HG02870 (cell line): Measurements from ENCODE around the gene NUP210.
"Not testable (repeated sequence)": the region's sequence is repeated elsewhere in the genome, so short reads cannot be mapped to it uniquely, and the experiment has no call there.

Source experiments
- ATAC-seq: cut with Tn5 transposase; IDR thresholded peaks from one replicate; pipeline ENCODE4 v1.9.1; 2021; ENCODE audit warnings: mild to moderate bottlenecking, moderate library complexity; ENCODE audit not compliant: unreplicated experiment

Gene NUP210

GRCh38 chr3:13420045-13420830 is at the start of gene NUP210:
TSS of gene NUP210 (minus strand) at chr3:13420322. CDS start at chr3:13420226, 96 bp downstream.
- ATAC-seq, result peak; percentile 41

GRCh38 chr3:13466781-13467180 is 46.7 kb upstream of the NUP210 start:
- no peak for ATAC-seq

GRCh38 chr3:13465236-13465873 is 45.2 kb upstream of the NUP210 start:
- ATAC-seq, result no peak

- ATAC-seq, result no peak
These were observed 43.7 kb upstream of the NUP210 start for GRCh38 chr3:13463618-13464400.

GRCh38 chr3:13462822-13463221 is 42.7 kb upstream of the NUP210 start:
- ATAC-seq, result no peak

GRCh38 chr3:13462125-13462629 is 42.1 kb upstream of the NUP210 start:
- no peak for ATAC-seq

GRCh38 chr3:13461169-13462124 is 41.3 kb upstream of the NUP210 start:
- no peak for ATAC-seq

GRCh38 chr3:13460341-13460736 is 40.2 kb upstream of the NUP210 start:
- no peak for ATAC-seq

- ATAC-seq, result no peak
These were observed 39.7 kb upstream of the NUP210 start for GRCh38 chr3:13459605-13460340.

GRCh38 chr3:13457593-13457992 is 37.5 kb upstream of the NUP210 start:
- ATAC-seq, result no peak

- ATAC-seq, result no peak
These were observed 35.5 kb upstream of the NUP210 start for GRCh38 chr3:13455644-13456043.

GRCh38 chr3:13452490-13453335 is 32.6 kb upstream of the NUP210 start:
- no peak for ATAC-seq

- ATAC-seq, result no peak
These were observed 31.2 kb upstream of the NUP210 start for GRCh38 chr3:13451301-13451673.

GRCh38 chr3:13442882-13443281 is 22.8 kb upstream of the NUP210 start:
- not testable (repeated sequence) for ATAC-seq

GRCh38 chr3:13440204-13440817 is 20.2 kb upstream of the NUP210 start:
- no peak for ATAC-seq

GRCh38 chr3:13436213-13436612 is 16.1 kb upstream of the NUP210 start:
- not testable (repeated sequence) for ATAC-seq

GRCh38 chr3:13433912-13434311 is 13.8 kb upstream of the NUP210 start:
- no peak for ATAC-seq

GRCh38 chr3:13432093-13432492 is 12.0 kb upstream of the NUP210 start:
- ATAC-seq, result no peak
